Measurements from ENCODE around the gene DTNB.

The DTNB gene

DNA sequence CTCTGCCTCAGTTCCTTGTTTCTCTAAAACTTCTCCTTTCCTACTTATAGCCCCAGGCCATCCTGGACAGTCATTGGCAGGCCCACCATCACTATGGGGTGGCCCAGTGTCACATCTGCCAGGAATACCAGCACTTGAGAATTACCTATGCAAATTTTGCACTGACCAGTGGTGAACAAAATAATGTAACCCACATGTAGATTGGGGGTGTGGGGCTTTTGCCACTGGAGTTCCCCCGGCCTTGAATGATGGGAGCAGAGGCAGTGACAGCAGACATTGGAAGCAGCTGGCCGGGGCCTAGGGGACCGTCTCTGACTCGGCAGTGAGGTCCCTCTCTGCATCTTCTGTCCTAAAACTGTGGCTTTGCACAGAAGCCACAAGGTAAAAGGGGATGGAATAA lies 306.7 kb downstream of the DTNB start:
- Histone ChIP-seq H3K4me3 (ENCODE audit: low read length) (no peak overlapping the region), H3K9ac (ENCODE audit: low read length) (no peak overlapping the region), H3K36me3 (ENCODE audit: control insufficient read depth, insufficient read depth, low read length) (no peaks in the 10 kb centered on the region), H3K27ac (ENCODE audit: low read depth, low read length) (no peak overlapping the region), H3K27me3 (ENCODE audit: control insufficient read depth, insufficient read depth, low read length) (no peaks in the 10 kb centered on the region), H3K4me1 (ENCODE audit: control insufficient read depth, insufficient read depth, low read length) (no peaks in the 10 kb centered on the region)

DNA sequence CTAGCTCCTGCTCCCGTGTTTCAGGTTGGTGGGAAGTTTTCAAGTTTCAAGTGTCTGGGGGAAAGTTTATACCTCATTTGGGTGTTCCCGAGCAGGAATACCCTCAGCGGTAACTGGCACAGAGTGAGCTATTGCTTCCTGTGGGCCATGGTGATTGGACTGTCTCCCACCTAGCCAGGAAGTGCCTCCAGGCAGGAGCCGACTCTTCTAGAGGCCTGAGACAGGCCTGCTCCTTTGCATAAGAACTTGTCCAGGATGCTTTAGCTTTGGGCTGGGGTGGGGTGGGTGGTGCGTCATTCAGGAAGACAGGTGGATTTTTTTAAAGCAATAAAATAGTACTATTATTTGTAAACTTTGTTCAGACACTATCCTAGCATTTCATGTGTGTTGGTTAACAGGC lies 308.1 kb downstream of the DTNB start:
- Histone ChIP-seq H3K36me3 (ENCODE audit: control insufficient read depth, insufficient read depth, low read length) (no peaks in the 10 kb centered on the region), H3K9ac (ENCODE audit: low read length) (no peak overlapping the region)

DNA sequence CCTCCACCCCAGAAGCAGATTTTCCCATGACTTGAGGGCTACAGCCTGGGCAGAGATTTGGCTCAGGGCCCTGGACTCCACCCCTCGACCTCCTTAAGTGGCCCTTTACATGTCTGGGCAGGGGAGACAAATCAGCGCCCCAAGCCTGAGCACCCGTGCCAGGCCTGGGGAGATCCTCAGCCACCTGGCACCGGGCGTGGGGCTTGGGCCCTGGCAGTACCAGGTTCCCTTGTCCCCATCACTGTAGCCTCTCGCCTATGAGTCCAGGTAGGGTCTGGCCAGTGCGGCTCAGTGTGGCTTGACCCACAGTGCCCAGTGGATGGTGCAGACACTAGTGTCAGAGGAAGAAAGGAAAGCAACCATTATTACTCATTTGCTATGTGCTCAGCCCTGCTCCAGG lies 309.6 kb downstream of the DTNB start:
- H3K9ac ChIP-seq (ENCODE audit: low read length): no peak overlapping the region
- H3K4me3 ChIP-seq (ENCODE audit: low read length): no peak overlapping the region
- H3K4me1 ChIP-seq (ENCODE audit: control insufficient read depth, insufficient read depth, low read length): no peaks in the 10 kb centered on the region
- no peaks in the 10 kb centered on the region for H3K36me3 ChIP-seq (ENCODE audit: control insufficient read depth, insufficient read depth, low read length)
- H3K27ac ChIP-seq (ENCODE audit: low read depth, low read length): no peak overlapping the region
- no peaks in the 10 kb centered on the region for H3K27me3 ChIP-seq (ENCODE audit: control insufficient read depth, insufficient read depth, low read length)

More for the DNA sequence above, 308.1 kb downstream of the DTNB start:
- H3K27ac ChIP-seq (ENCODE audit: low read depth, low read length): no peak overlapping the region
- H3K4me3 ChIP-seq (ENCODE audit: low read length): no peak overlapping the region
- no peaks in the 10 kb centered on the region for H3K27me3 ChIP-seq (ENCODE audit: control insufficient read depth, insufficient read depth, low read length)
- H3K4me1 ChIP-seq (ENCODE audit: control insufficient read depth, insufficient read depth, low read length): no peaks in the 10 kb centered on the region

DNA sequence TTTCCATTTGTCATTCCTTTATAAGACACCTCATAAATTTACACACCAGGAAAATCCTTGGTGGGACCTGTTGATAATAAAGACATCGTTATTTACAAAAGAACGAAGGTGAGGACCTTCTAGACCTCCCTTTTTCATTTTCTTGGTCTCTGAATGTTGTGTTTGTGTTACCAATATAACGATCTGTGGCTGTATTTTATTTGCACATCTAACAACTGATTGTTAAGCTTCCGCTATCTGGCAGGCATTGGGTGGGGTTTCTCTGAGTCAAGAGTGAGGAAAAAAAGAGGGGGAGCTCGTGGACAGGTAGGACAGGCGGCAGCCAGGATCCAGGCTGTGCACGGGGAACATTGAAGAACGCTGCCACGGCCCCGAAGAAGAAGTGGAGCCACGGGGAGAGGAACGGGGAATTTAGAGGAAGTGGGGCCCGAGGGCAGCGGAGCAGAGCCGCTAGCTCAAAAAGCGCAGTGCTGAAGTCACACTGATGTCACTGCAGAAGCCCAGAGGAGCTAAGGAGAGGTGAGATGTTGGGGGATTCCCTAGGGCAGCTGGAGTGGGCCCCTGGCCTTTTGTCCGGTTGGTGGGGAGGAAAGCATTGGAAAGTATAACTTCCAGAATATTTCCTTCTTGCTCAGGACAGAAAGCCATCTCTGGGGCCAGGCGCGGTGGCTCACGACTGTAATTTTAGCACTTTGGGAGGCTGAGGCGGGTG lies 310.8 kb downstream of the DTNB start:
- no peaks in the 10 kb centered on the region for H3K27me3 ChIP-seq (ENCODE audit: control insufficient read depth, insufficient read depth, low read length)
- H3K9ac ChIP-seq (ENCODE audit: low read length): no peak overlapping the region
- H3K4me1 ChIP-seq (ENCODE audit: control insufficient read depth, insufficient read depth, low read length): no peaks in the 10 kb centered on the region
- peak overlapping the region; percentile 49 for H3K27ac ChIP-seq (ENCODE audit: low read depth, low read length)
- peak overlapping the region; percentile 62 for H3K4me3 ChIP-seq (ENCODE audit: low read length)
- H3K36me3 ChIP-seq (ENCODE audit: control insufficient read depth, insufficient read depth, low read length): no peaks in the 10 kb centered on the region

DNA sequence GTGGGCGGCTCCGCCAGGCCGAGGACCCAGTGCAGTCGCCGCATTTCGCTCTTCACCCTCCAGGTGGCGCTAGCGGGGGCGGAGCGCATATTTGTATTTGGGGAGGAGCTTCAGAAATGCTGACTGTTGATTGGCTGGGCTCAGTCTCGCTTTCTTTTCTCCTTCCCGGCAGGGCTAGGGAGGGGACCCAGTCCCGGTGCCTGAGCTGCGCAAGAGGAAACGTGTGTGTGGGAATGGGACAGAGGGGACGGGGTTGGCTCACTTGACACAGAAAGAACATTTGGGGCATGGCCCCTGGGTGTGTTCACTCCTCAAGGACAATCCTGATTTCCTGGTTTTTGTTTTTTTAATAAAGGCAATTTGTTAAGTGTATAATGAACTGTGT lies 311.3 kb downstream of the DTNB start:
- H3K4me3 ChIP-seq (ENCODE audit: low read length): peak overlapping the region; percentile 62
- no peaks in the 10 kb centered on the region for H3K36me3 ChIP-seq (ENCODE audit: control insufficient read depth, insufficient read depth, low read length)
- no peaks in the 10 kb centered on the region for H3K27me3 ChIP-seq (ENCODE audit: control insufficient read depth, insufficient read depth, low read length)
- H3K9ac ChIP-seq (ENCODE audit: low read length): no peak overlapping the region
- no peaks in the 10 kb centered on the region for H3K4me1 ChIP-seq (ENCODE audit: control insufficient read depth, insufficient read depth, low read length)
- peak overlapping the region; percentile 49 for H3K27ac ChIP-seq (ENCODE audit: low read depth, low read length)

DNA sequence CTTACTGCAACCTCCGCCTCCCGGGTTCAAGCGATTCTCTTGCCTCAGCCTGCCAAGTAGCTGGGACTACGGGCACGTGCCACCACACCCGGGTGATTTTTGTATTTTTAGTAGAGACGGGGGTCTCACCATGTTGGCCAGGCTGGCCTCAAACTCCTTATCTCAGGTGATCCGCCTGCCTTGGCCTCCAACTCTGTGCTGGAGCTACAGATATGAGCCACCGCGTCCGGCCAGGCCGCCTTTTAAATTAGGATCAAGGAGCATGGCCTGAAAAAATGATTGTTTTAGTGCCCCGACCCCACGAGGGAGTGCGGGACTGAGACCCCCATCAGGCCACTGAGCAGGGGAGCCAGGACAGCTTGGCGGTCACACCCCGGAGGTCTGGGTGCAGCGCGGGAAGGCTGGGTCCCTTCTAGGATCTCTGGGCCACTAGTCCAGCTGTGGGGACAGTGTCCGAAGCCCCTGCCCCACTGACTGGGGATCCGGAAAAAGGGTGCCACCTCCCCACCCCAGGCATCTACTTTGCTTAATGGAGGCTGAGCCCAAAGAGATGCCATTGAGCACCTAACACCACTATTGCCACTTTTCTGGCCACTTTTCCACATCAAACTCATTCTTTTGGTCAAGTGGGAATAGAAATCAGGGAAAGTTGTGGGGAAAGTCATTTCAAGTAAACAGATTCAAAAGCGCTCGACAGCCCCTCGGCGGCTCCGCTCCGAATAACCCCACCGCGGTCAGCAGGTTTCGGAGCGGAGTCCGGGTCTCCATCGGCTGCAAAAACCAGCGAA lies 311.9 kb downstream of the DTNB start:
- Histone ChIP-seq H3K27me3 (ENCODE audit: control insufficient read depth, insufficient read depth, low read length) (no peaks in the 10 kb centered on the region), H3K9ac (ENCODE audit: low read length) (no peak overlapping the region), H3K27ac (ENCODE audit: low read depth, low read length) (no peak overlapping the region), H3K36me3 (ENCODE audit: control insufficient read depth, insufficient read depth, low read length) (no peaks in the 10 kb centered on the region), H3K4me3 (ENCODE audit: low read length) (peak overlapping the region; percentile 62), H3K4me1 (ENCODE audit: control insufficient read depth, insufficient read depth, low read length) (no peaks in the 10 kb centered on the region)

DNA sequence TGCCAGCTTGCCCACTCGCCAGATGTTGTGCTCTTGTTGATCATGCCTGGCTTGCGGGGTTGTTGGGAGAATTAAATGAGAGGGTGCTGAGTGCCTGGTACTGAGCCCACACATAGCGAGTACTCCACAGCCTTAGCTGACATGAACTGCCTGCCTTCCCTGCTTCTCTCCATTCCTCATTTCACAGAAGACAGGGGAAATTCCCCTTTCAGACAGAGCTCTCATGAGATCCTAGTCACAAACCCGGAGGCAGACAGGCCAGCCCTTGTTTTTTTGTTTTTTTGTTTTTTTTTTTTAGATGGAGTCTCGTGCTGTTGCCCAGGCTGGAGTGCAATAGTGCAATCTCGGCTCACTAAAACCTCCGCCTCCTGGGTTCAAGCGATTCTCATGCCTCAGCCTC lies 314.5 kb downstream of the DTNB start:
- H3K27ac ChIP-seq (ENCODE audit: low read depth, low read length): no peak overlapping the region
- H3K4me3 ChIP-seq (ENCODE audit: low read length): no peak overlapping the region
- no peaks in the 10 kb centered on the region for H3K27me3 ChIP-seq (ENCODE audit: control insufficient read depth, insufficient read depth, low read length)
- H3K9ac ChIP-seq (ENCODE audit: low read length): no peak overlapping the region
- no peaks in the 10 kb centered on the region for H3K36me3 ChIP-seq (ENCODE audit: control insufficient read depth, insufficient read depth, low read length)
- no peaks in the 10 kb centered on the region for H3K4me1 ChIP-seq (ENCODE audit: control insufficient read depth, insufficient read depth, low read length)

DNA sequence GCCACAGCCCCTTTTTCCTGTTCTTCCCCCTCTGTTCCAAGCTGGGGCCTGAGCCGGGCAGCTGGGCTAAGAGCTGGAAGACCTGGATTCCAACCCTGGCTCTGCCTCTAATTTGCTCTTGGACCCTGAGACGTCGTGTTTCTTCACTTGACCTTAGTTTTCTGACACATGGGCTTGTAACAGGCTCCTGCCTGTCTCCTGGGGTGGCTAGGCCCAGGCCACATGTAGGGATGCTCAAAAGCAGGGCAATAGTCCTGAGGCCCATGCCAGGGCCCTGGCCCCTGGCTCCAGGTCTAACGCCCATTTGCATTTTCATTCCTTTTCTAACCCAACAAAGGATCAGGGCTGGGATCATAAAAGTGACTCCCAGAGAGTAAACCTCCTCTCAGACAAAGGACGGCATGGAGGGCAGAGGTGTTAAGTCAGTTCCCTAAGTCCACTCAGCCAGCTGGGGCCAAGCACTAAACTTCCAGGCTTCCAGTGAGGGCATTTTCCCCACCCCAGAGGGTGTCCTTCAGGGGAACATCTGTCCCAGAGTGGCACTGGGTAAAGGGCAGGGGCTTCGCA lies 315.0 kb downstream of the DTNB start:
- Histone ChIP-seq H3K4me3 (ENCODE audit: low read length) (no peak overlapping the region), H3K4me1 (ENCODE audit: control insufficient read depth, insufficient read depth, low read length) (no peaks in the 10 kb centered on the region), H3K36me3 (ENCODE audit: control insufficient read depth, insufficient read depth, low read length) (no peaks in the 10 kb centered on the region), H3K27ac (ENCODE audit: low read depth, low read length) (no peak overlapping the region), H3K27me3 (ENCODE audit: control insufficient read depth, insufficient read depth, low read length) (no peaks in the 10 kb centered on the region), H3K9ac (ENCODE audit: low read length) (no peak overlapping the region)

DNA sequence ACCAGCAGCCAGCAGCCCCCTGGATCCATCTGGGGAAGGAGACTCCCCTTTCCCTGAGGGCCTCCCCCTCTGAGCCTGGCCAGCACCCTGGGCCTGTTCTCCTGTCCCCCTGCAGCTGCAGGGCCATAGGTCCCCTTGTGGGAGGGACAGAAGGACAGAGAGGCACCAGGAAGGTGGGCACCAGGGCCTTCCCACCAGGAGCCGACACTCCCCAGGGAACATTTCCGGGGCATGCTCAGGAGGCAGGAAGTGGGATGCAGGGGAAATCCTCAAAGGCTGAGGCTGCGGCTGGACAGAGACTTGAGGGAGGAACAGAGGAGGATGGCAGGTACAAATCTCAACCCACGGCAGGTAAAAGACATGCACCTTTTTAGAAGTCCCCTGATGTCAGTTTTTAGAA lies 317.3 kb downstream of the DTNB start:
- H3K4me3 ChIP-seq (ENCODE audit: low read length): no peak overlapping the region
- H3K27me3 ChIP-seq (ENCODE audit: control insufficient read depth, insufficient read depth, low read length): no peaks in the 10 kb centered on the region
- H3K27ac ChIP-seq (ENCODE audit: low read depth, low read length): no peak overlapping the region
- H3K4me1 ChIP-seq (ENCODE audit: control insufficient read depth, insufficient read depth, low read length): no peaks in the 10 kb centered on the region
- no peaks in the 10 kb centered on the region for H3K36me3 ChIP-seq (ENCODE audit: control insufficient read depth, insufficient read depth, low read length)
- H3K9ac ChIP-seq (ENCODE audit: low read length): no peak overlapping the region

DNA sequence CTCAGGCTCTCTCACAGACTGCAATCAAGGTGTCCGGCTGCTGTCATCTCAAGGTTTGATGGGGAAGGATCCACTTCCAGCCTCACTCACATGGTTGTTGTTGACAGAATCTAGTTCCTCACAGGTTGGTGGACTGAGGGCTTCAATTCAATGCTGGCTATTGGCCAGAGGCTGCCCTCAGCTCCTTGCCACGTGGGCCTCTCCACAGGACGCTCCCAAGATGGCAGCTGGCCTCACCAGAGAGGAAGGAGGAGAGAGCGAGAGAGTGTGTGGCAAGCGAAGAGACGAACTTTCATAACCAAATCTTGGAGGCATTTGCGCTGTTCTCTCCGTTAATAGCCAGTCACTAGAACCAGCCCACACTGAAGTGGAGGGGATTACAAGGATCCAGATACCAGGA lies 318.1 kb downstream of the DTNB start:
- H3K9ac ChIP-seq (ENCODE audit: low read length): no peak overlapping the region

DNA sequence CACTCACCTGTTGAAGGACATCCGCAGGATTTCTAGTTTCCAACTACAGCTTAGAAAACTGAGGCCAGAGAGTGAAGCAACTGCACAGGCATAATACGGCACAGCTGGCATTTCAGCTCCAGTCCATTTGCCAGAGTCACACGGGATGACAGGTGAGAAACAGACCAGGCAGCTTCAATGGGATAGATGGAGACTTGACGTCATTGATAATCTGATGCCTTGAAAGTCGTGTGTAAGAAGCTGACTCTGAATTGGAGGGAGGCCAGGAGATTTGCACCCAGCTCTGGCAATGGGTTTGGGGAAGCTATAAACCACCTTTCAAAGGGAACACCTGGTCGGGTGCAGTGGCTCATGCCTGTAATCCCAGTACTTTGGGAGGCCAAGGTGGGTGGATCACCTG lies 319.3 kb downstream of the DTNB start:
- Histone ChIP-seq H3K4me1 (ENCODE audit: control insufficient read depth, insufficient read depth, low read length) (no peaks in the 10 kb centered on the region), H3K27me3 (ENCODE audit: control insufficient read depth, insufficient read depth, low read length) (no peaks in the 10 kb centered on the region), H3K9ac (ENCODE audit: low read length) (no peak overlapping the region), H3K4me3 (ENCODE audit: low read length) (no peak overlapping the region), H3K36me3 (ENCODE audit: control insufficient read depth, insufficient read depth, low read length) (no peaks in the 10 kb centered on the region), H3K27ac (ENCODE audit: low read depth, low read length) (no peak overlapping the region)

More for the DNA sequence above, 318.1 kb downstream of the DTNB start:
- H3K27me3 ChIP-seq (ENCODE audit: control insufficient read depth, insufficient read depth, low read length): no peaks in the 10 kb centered on the region
- no peaks in the 10 kb centered on the region for H3K36me3 ChIP-seq (ENCODE audit: control insufficient read depth, insufficient read depth, low read length)
- H3K4me3 ChIP-seq (ENCODE audit: low read length): no peak overlapping the region
- no peaks in the 10 kb centered on the region for H3K4me1 ChIP-seq (ENCODE audit: control insufficient read depth, insufficient read depth, low read length)
- no peak overlapping the region for H3K27ac ChIP-seq (ENCODE audit: low read depth, low read length)

DNA sequence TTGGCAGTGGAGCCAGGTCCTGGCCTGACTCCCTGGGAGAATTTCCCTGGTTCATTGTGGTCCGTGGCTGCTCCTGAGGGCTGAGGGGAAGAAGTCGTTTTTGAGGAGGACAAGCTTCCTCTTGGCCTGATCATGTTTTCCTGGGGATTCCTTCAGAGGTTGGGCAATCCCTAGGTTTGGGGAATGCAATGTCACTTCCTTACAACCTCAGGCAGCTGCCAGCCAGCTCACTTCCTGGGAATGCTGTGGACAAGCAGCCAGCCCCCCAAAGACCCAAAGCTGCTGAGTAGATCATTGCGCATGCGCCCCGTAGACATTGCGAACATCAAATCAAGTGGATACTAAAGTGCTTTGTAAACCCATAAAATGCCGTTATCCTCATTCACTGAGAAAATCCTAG lies 324.0 kb downstream of the DTNB start:
- Histone ChIP-seq H3K9ac (ENCODE audit: low read length) (no peak overlapping the region), H3K36me3 (ENCODE audit: control insufficient read depth, insufficient read depth, low read length) (no peaks in the 10 kb centered on the region), H3K27ac (ENCODE audit: low read depth, low read length) (no peak overlapping the region), H3K27me3 (ENCODE audit: control insufficient read depth, insufficient read depth, low read length) (no peaks in the 10 kb centered on the region), H3K4me3 (ENCODE audit: low read length) (no peak overlapping the region), H3K4me1 (ENCODE audit: control insufficient read depth, insufficient read depth, low read length) (peaks cover 12% of the 10 kb centered on the region)

All from rectal smooth muscle tissue (tissue), 1 donor.